Parietal lobe (tissue), 1 donor: ENCODE results near the gene EFCAB13. TPM values are rescaled to one million over a fixed set of nuclear protein-coding genes. Genes with fewer than 3 reads are reported as not detected.

Source experiments
- total RNA-seq: library from RNA; depleted of rRNA; stranded (reverse); fragments of >200 nt; gene quantifications from one replicate; pipeline ENCODE4 v1.2.3, GENCODE V29; 2014

Gene EFCAB13, protein sequence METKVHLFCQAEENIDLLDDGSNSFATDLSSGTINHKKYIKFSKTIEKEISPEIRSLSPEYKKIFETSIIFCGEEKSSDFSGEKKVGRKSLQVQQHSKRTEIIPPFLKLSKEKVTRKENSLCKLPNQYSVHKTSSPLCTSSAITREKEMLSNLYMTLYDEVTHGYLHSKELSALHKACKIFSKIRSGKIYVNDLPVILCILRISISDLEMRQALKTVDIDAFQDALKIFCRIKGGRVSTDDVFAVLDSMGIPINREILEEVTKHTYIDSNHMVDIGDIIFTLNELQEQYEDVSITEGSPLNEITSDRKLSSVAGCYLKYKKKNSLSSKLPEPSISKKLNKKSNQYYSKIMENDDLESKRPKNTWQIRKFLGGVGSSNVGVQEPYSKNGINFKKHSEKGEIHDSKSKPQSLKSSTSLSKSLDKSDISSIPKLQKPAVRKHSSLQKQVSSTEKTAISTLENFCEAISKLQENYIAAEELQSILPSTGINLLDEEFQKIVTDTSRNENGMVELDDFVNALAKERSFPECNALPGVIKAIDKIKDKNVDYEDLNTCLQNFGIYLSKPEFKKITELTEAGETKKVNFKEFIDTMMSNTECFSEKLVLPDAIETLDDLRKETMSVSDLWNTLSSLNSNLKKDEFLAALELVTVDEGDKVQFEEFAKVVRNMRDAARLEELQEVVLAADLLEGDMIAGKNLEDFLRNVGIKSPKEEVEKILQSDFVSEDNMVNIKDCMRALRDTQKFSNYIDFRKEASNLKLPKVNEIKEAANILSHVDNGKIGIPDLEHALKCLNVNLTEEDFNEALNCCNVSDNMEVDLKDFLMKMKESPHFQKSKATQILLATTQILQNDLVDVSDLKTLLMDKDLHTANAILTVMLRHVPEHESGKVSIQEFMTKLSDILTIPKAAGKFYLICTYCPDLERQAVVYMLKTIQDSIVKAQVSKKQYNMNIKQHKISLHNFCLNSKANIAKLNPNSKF
- 9.7 TPM for total RNA-seq

DNA sequence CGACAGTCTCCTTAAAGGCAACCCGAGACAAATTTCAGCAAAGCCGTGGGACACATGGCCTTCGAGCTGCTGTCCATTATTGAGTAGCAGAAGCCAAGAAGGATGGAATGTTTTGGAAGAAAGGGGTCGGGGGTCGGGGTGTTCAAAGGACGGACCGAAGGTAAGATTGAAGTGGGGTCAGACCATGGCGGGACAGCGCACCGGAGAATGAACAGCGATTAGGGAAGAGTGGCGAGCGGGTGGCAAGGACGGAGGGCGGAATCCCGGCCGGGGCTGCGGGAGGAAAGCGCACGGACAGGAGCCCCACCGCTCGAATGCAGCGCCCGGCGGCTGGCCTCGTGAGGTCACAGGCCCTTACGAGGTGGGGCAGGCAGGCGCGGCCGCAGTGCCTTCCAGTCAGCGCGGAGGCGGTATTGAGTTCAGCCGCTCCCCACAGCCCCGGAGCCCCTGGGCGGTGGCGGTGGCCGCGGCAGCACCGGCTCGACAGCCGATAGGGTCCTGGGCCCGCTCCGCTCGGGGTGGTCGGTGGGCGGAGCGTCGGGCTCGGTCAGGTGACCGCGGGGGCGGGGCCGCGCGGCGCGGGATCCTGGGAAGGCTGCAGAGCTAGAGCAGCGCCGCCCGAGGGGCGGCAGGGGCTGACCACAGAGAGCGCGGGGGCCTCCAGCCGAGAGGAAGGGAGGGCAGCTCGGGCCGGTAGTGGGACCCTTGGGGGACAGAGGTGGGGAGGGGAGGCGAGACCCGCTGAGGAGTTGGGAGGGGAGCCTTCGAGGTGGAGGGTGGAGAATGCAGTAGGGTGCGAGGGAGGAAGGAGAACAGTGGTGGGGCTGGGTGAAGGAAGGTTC, at the start of gene EFCAB13:
TSS of gene EFCAB13 (plus strand) at position 574 of the 842 bp plus-strand sequence. CDS start 4,399 bp downstream, outside the sequence.

Other genes with a start within 250 kb of the EFCAB13 start
- gene CDC27, start 134.7 kb upstream of the EFCAB13 start, total RNA-seq: 126 TPM
- gene MYL4, start 114.6 kb upstream of the EFCAB13 start, total RNA-seq: 1.6 TPM
- gene ITGB3, start 70.1 kb upstream of the EFCAB13 start, total RNA-seq: 4.7 TPM
- gene NPEPPS, start 207.2 kb downstream of the EFCAB13 start, total RNA-seq: 305 TPM